CD4-positive, alpha-beta T cell treated with Interleukin-4 for 1 hour (primary cell): Measurements from ENCODE around the gene GPR137B.
A peak's percentile ranks its signal among the peaks of the same experiment; 100 is the strongest.

Experiments
- DNase-seq, 2 donors: peaks; one replicate each; pipeline ENCODE4 v3.0.0-alpha.2; 2020 to 2022

Gene GPR137B

GRCh38 chr1:236142253-236143103, at the start of gene GPR137B:
Gene GPR137B (plus strand): TSS chr1:236142539. CDS start chr1:236142623, 84 bp downstream.
- DNase-seq, result peak; percentile 50 to 58

- DNase-seq, result no peak
Measured at GRCh38 chr1:236092899-236093298, 49.4 kb upstream of the GPR137B start.

GRCh38 chr1:236095705-236096520, 46.4 kb upstream of the GPR137B start:
- no peak for DNase-seq

GRCh38 chr1:236096660-236097482, 45.5 kb upstream of the GPR137B start:
- peak; percentile 66 to 89 for DNase-seq

GRCh38 chr1:236098267-236098666, 44.1 kb upstream of the GPR137B start:
- DNase-seq, result no peak

- DNase-seq, result no peak
Measured at GRCh38 chr1:236099355-236099974, 42.9 kb upstream of the GPR137B start.

GRCh38 chr1:236100799-236101198, 41.5 kb upstream of the GPR137B start:
- no peak for DNase-seq

- DNase-seq, result no peak
Measured at GRCh38 chr1:236101233-236102200, 40.8 kb upstream of the GPR137B start.

GRCh38 chr1:236102611-236103010, 39.7 kb upstream of the GPR137B start:
- no peak for DNase-seq

GRCh38 chr1:236103059-236103458, 39.3 kb upstream of the GPR137B start:
- DNase-seq, result no peak

- DNase-seq, result peak; percentile 51 to 69
Measured at GRCh38 chr1:236103646-236104218, 38.6 kb upstream of the GPR137B start.

GRCh38 chr1:236107121-236107907, 35.0 kb upstream of the GPR137B start:
- no peak for DNase-seq

GRCh38 chr1:236108027-236108648, 34.2 kb upstream of the GPR137B start:
- no peak for DNase-seq

GRCh38 chr1:236110137-236110536, 32.2 kb upstream of the GPR137B start:
- DNase-seq, result no peak

GRCh38 chr1:236111527-236112331, 30.6 kb upstream of the GPR137B start:
- no peak for DNase-seq

GRCh38 chr1:236112332-236112627, 30.1 kb upstream of the GPR137B start:
- no peak for DNase-seq

- DNase-seq, result no peak
Measured at GRCh38 chr1:236113324-236114032, 28.9 kb upstream of the GPR137B start.

GRCh38 chr1:236114076-236114747, 28.1 kb upstream of the GPR137B start:
- no peak for DNase-seq
